ENCODE measurements around the gene HLA-B. TPM values are rescaled to one million over a fixed set of nuclear protein-coding genes. Genes with fewer than 3 reads are reported as not detected.
"Not testable (repeated sequence)": the region's sequence is repeated elsewhere in the genome, so short reads cannot be mapped to it uniquely, and the experiment has no call there.

HLA-B gene
- total and polyA plus RNA-seq, 2 donors, result 234 to 1,074 TPM

DNA sequence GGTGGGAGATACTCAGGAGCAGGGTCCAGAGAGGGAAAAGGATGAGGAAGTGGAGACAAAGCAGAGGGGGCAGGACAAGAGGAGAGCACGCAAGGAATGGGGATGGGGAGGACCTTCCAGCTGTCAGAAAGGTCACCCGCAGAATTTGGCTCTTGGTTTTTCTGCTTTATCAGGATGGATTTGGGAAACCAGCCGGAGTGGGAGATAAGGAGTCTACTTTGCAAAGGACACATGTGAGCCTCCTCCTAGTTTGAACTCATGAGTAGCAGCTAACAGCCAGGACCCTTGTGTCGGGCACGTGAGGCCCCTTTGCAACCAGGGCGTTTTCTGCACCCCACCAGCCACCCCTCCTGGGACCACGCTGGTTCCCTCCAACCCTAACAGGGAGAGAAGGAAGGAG lies 38.9 kb upstream of the HLA-B start:
- H3K27ac ChIP-seq (ENCODE audit: low read depth), result no peak overlapping the region
- no peaks in the 10 kb centered on the region for H3K4me1 ChIP-seq (ENCODE audit: insufficient read depth)
- WGBS, result 72% methylated on average over 7 of the region's 7 CpGs
- DNase-seq (ENCODE audit: extremely low spot score), result no peak
- H3K4me3 ChIP-seq (ENCODE audit: low read depth, low read length), result no peak overlapping the region
- no peaks in the 10 kb centered on the region for H3K36me3 ChIP-seq (ENCODE audit: insufficient read depth)

DNA sequence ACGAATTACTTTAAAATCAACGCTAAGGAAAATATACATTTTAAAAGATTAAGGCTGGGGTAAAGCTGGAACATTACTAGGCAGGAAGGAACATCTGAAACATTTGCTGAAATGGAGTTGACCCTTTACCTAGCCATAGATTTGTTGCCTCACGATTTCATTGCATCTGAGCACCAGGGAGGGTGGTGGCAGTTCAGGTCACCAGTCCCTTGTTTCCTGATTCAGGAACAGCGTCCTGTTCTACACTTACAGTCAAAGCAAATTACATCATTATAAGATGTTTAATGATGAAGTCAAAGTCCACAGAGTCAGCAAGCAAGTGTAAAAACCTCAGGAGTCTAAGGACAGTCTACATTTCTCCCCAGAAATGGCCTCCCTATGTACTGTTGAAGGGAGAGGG lies 37.4 kb upstream of the HLA-B start:
- Histone ChIP-seq H3K4me3 (ENCODE audit: low read depth, low read length) (no peak overlapping the region), H3K36me3 (ENCODE audit: insufficient read depth) (no peaks in the 10 kb centered on the region), H3K27ac (ENCODE audit: low read depth) (no peak overlapping the region), H3K4me1 (ENCODE audit: insufficient read depth) (no peaks in the 10 kb centered on the region)
- WGBS, result 71% methylated on average over 4 of the region's 4 CpGs
- no peak for DNase-seq (ENCODE audit: extremely low spot score)

GRCh38 chr6:31393932-31394331 lies 37.0 kb upstream of the HLA-B start:
- H3K4me3 ChIP-seq (ENCODE audit: low read depth, low read length), result no peak overlapping the region
- no peak overlapping the region for H3K27ac ChIP-seq (ENCODE audit: low read depth)
- 60% methylated on average over 5 of the region's 5 CpGs for WGBS
- no peak for DNase-seq (ENCODE audit: extremely low spot score)
- no peaks in the 10 kb centered on the region for H3K36me3 ChIP-seq (ENCODE audit: insufficient read depth)
- H3K4me1 ChIP-seq (ENCODE audit: insufficient read depth), result no peaks in the 10 kb centered on the region

DNA sequence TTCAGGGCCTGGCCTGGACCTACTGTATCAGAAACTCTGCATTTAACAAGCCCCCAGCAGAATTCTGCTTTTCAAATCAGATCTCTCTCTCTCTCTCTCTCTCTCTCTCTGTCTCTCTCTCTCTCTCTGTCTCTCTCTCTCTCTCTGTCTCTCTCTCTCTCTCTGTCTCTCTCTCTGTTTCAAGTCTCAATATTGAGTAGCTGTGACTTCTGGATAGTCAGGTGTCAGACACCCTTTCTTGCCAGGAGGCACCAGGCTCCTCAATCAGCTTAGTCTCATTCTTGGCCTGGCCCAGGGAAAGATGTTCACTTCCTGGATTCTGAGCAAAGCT lies 32.8 kb upstream of the HLA-B start:
- not testable (repeated sequence) for DNase-seq (ENCODE audit: extremely low spot score); H3K27ac ChIP-seq (ENCODE audit: low read depth); H3K4me3 ChIP-seq (ENCODE audit: low read depth, low read length); H3K36me3 ChIP-seq (ENCODE audit: insufficient read depth); H3K4me1 ChIP-seq (ENCODE audit: insufficient read depth)

- 45% methylated on average over 4 of the region's 13 CpGs for WGBS
- H3K4me1 ChIP-seq (ENCODE audit: insufficient read depth); DNase-seq (ENCODE audit: extremely low spot score); H3K36me3 ChIP-seq (ENCODE audit: insufficient read depth); H3K27ac ChIP-seq (ENCODE audit: low read depth); H3K4me3 ChIP-seq (ENCODE audit: low read depth, low read length): not testable (repeated sequence)
Measured at GRCh38 chr6:31388916-31389801, 32.2 kb upstream of the HLA-B start.

- Histone ChIP-seq H3K27ac (ENCODE audit: low read depth) (no peak overlapping the region), H3K4me3 (ENCODE audit: low read depth, low read length) (no peak overlapping the region), H3K36me3 (ENCODE audit: insufficient read depth) (no peaks in the 10 kb centered on the region), H3K4me1 (ENCODE audit: insufficient read depth) (no peaks in the 10 kb centered on the region)
- DNase-seq (ENCODE audit: extremely low spot score), result no peak
- WGBS, result 60% methylated on average over 1 of the region's 1 CpG
Measured at GRCh38 chr6:31386977-31387376, 30.0 kb upstream of the HLA-B start.

DNA sequence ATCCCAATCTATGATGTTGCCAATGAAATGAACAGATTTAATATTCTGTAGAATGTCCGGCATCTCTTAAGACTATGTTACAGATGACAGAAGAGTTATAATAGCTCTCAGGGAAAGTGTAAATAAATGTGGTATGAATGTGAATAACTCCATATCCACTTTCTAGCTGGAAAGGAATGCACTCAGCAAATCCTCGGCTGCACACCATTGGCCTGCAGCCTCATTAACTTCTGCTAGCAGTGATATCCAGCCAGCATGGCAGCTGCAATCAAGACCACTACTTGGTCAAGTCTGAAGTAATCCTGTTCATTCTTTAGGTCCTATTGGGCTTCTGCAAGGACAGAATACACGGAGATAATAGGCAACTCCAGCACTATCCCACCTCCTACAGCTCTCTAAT lies 29.1 kb upstream of the HLA-B start:
- no peak for DNase-seq (ENCODE audit: extremely low spot score)
- no peaks in the 10 kb centered on the region for H3K4me1 ChIP-seq (ENCODE audit: insufficient read depth)
- 42% methylated on average over 3 of the region's 3 CpGs for WGBS
- H3K36me3 ChIP-seq (ENCODE audit: insufficient read depth), result no peaks in the 10 kb centered on the region
- no peak overlapping the region for H3K27ac ChIP-seq (ENCODE audit: low read depth)
- no peak overlapping the region for H3K4me3 ChIP-seq (ENCODE audit: low read depth, low read length)

- Histone ChIP-seq H3K27ac (ENCODE audit: low read depth) (no peak overlapping the region), H3K36me3 (ENCODE audit: insufficient read depth) (no peaks in the 10 kb centered on the region), H3K4me3 (ENCODE audit: low read depth, low read length) (no peak overlapping the region), H3K4me1 (ENCODE audit: insufficient read depth) (no peaks in the 10 kb centered on the region)
- no peak for DNase-seq (ENCODE audit: extremely low spot score)
- 69% methylated on average over 3 of the region's 3 CpGs for WGBS
Measured at GRCh38 chr6:31385041-31385440, 28.1 kb upstream of the HLA-B start.

DNA sequence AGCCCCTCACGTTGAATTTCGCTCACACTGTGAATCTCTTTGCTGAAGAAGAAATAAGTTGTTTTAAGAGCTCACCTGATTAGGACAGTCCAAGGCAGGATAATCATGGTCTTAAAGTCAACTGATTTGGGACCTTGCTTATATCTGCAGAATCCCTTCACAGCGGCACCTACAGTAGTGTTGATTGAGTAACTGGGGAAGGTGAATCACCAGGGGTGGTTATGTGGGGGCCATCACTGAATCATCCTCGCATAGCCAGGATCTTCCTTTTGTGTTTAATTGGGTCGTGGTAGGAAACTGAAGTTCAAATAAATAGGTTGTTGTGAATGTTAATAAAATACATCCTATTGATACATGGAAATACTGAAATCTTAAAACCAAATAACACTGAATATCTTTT lies 26.2 kb upstream of the HLA-B start:
- H3K27ac ChIP-seq (ENCODE audit: low read depth), result no peak overlapping the region
- H3K4me1 ChIP-seq (ENCODE audit: insufficient read depth), result no peaks in the 10 kb centered on the region
- WGBS, result 72% methylated on average over 5 of the region's 5 CpGs
- DNase-seq (ENCODE audit: extremely low spot score), result no peak
- no peaks in the 10 kb centered on the region for H3K36me3 ChIP-seq (ENCODE audit: insufficient read depth)
- H3K4me3 ChIP-seq (ENCODE audit: low read depth, low read length), result no peak overlapping the region

DNA sequence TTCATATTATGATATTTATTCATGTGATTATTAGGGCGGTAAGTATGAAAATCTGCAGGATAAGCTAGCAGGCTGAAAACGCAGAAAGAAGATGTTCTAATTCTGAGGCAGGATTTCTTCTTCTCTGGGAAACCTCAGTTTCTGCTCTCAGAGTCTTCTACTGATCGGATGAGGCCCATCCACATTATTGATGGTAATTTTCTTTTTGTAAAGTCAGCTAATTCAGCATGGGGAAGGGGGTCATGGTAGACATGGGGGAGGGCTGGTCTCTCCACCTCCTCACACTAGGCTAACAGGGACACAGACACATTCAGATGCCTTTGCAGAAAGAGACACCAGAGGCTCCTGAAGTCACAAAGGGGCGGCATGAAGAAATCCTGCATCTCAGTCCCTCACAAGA lies 24.7 kb upstream of the HLA-B start:
- 53% methylated on average over 4 of the region's 4 CpGs for WGBS
- Histone ChIP-seq H3K27ac (ENCODE audit: low read depth) (no peak overlapping the region), H3K36me3 (ENCODE audit: insufficient read depth) (no peaks in the 10 kb centered on the region), H3K4me3 (ENCODE audit: low read depth, low read length) (no peak overlapping the region), H3K4me1 (ENCODE audit: insufficient read depth) (no peaks in the 10 kb centered on the region)
- DNase-seq (ENCODE audit: extremely low spot score), result no peak

DNA sequence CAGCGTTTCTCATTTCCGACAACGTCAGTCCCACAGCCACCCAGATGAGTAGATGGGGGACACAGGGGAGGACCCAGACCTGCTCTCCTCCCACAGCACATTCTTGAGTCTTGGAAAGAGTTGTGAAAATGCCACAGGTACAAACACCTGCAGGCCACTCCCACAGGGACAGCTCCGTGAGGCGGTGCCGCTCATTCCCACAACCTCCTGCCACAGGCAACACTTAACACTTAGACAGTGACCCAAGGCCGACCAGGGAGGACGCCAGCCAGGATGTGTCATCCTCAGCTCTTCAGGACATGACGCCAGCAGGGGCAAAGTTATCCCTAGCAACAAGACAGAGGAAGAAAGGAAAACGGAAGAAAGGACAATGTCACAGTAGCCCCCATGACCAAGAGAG lies 22.9 kb upstream of the HLA-B start:
- H3K4me1 ChIP-seq (ENCODE audit: insufficient read depth), result no peaks in the 10 kb centered on the region
- no peak for DNase-seq (ENCODE audit: extremely low spot score)
- no peak overlapping the region for H3K4me3 ChIP-seq (ENCODE audit: low read depth, low read length)
- H3K27ac ChIP-seq (ENCODE audit: low read depth), result no peak overlapping the region
- H3K36me3 ChIP-seq (ENCODE audit: insufficient read depth), result no peaks in the 10 kb centered on the region
- WGBS, result 50% methylated on average over 10 of the region's 10 CpGs

- H3K27ac ChIP-seq (ENCODE audit: low read depth), result no peak overlapping the region
- no peak for DNase-seq (ENCODE audit: extremely low spot score)
- WGBS, result 63% methylated on average over 6 of the region's 6 CpGs
- H3K4me1 ChIP-seq (ENCODE audit: insufficient read depth), result no peaks in the 10 kb centered on the region
- H3K4me3 ChIP-seq (ENCODE audit: low read depth, low read length), result no peak overlapping the region
- H3K36me3 ChIP-seq (ENCODE audit: insufficient read depth), result no peaks in the 10 kb centered on the region
Measured at GRCh38 chr6:31378721-31379103, 21.7 kb upstream of the HLA-B start.

GRCh38 chr6:31378062-31378720 lies 21.2 kb upstream of the HLA-B start:
- Histone ChIP-seq H3K36me3 (ENCODE audit: insufficient read depth) (no peaks in the 10 kb centered on the region), H3K27ac (ENCODE audit: low read depth) (no peak overlapping the region), H3K4me1 (ENCODE audit: insufficient read depth) (no peaks in the 10 kb centered on the region), H3K4me3 (ENCODE audit: low read depth, low read length) (no peak overlapping the region)
- WGBS, result 60% methylated on average over 9 of the region's 9 CpGs
- DNase-seq (ENCODE audit: extremely low spot score), result no peak

DNA sequence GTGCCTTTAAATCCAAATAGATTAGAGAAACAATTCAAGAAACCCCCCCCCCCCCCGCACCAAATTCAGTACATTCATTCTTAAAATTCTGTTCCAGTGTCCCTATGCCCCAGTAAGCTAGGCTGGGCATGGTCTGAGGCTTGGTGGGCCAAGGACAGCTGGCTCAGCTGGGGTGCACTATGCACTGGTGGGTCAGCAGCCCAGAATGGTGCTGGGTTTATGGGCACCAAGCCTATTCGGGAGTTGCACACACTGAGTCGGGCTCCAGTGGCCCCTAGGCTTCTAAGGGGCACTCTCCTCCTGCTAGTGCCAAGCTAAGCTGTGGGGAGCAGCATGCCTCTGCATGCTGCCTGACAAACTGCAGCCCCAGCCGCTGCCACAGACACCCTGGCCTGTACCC lies 20.1 kb upstream of the HLA-B start:
- H3K36me3 ChIP-seq (ENCODE audit: insufficient read depth), result no peaks in the 10 kb centered on the region
- no peak for DNase-seq (ENCODE audit: extremely low spot score)
- no peaks in the 10 kb centered on the region for H3K4me1 ChIP-seq (ENCODE audit: insufficient read depth)
- H3K27ac ChIP-seq (ENCODE audit: low read depth), result no peak overlapping the region
- H3K4me3 ChIP-seq (ENCODE audit: low read depth, low read length), result no peak overlapping the region
- WGBS, result 30% methylated on average over 4 of the region's 4 CpGs

Data from urinary bladder (tissue), 4 donors.